LNCAP (cell line): Measurements from ENCODE around the gene CHSY3.
A peak's percentile ranks its signal among the peaks of the same experiment; 100 is the strongest.

ENCODE experiments used
- CTCF ChIP-seq: fragments of 450-650 bp; IDR thresholded peaks from 2 replicates; pipeline ENCODE4 v1.5.1; 2017; ENCODE audit warnings: mild to moderate bottlenecking

CHSY3 gene

GRCh38 chr5:129904102-129904666 is at the start of gene CHSY3:
CHSY3 (plus strand) TSS chr5:129904465.
- TF ChIP-seq CTCF = no peak

GRCh38 chr5:129856325-129856724 is 47.9 kb upstream of the CHSY3 start:
- no peak for TF ChIP-seq CTCF

- TF ChIP-seq CTCF = no peak
These were observed 47.1 kb upstream of the CHSY3 start for GRCh38 chr5:129857116-129857515.

- no peak for TF ChIP-seq CTCF
These were observed 46.1 kb upstream of the CHSY3 start for GRCh38 chr5:129858131-129858675.

- no peak for TF ChIP-seq CTCF
These were observed 19.9 kb upstream of the CHSY3 start for GRCh38 chr5:129884322-129884721.

GRCh38 chr5:129899454-129899853 is 4.8 kb upstream of the CHSY3 start:
- peak; percentile 20; the same call in 1 of the 2 replicates for TF ChIP-seq CTCF

- no peak for TF ChIP-seq CTCF
These were observed 1.4 kb upstream of the CHSY3 start for GRCh38 chr5:129902816-129903215.
